Suprapubic skin (tissue), 3 donors: ENCODE data around the gene STK24.

ENCODE experiments used
- CTCF ChIP-seq, 2 donors: fragments of 200-600 bp in 1 of 2; fragments of 450-650 bp in 1 of 2; sonication (generic) in 1 of 2; IDR thresholded peaks; one replicate each; pipeline ENCODE4 v1.5.1; 2016 to 2019; ENCODE audit warnings: antibody characterized with exemption in 2 of 2, mild to moderate bottlenecking in 1 of 2, moderate library complexity in 1 of 2
- POLR2AphosphoS5 ChIP-seq, 3 donors: sonication (generic); formaldehyde crosslinking; IDR thresholded peaks; one replicate each; pipeline ENCODE4 v1.6.1; 2017; ENCODE audit warnings: antibody characterized with exemption in 3 of 3

GRCh38 chr13:98492335-98493041, 84.4 kb downstream of the STK24 start:
- TF ChIP-seq POLR2AphosphoS5 (IDR thresholded peaks at IDR 0.05) (no peak), CTCF (IDR thresholded peaks at IDR 0.05) (no peak)
